Fibroblast of skin of left quadriceps (primary cell): ENCODE measurements around the gene P2RX1.

Source experiments
- DNase-seq, 2 experiments: peaks; one replicate each; pipeline ENCODE4 v3.0.0-alpha.2; 2013; ENCODE audit warnings: low read depth in 2 of 2

P2RX1 gene

DNA sequence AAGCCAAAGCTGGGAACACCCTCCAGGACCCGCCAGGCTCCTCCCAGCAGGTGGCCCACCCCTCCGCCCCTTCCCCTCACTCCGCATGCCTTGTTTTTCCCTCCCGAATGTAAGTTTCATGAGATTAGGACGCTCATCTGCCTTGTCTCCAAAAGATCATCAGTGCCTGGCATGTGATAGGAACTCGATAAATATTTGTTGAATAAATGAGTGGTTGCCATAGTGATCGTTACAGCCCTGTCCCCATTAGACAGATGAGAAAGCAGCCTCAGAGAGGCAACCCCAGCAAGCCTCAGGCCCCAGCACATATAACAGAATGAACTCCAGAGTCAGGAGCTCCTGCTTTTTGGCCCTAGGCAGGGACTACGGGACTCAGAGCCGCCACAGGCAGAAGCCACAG, 28.5 kb downstream of the P2RX1 start:
- no peak for DNase-seq

DNA sequence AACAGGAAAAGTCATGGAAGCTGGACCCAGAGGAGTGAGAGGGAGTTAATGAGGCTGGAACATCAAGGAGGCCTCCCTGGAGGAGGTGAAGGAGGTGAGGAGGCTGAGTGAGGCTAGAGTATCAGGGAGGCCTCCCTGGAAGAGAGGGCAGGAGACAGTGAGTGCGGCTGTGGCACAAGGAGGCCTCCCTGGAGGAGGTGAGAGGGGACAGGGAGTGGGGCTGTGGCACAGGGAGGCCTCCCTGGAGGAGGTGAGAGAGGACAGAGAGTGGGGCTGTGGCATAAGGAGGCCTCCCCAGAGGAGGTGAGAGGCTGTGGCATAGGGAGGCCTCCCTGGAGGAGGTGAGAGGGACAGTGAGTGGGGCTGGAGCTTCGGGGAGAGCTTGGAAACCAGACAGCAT, 28.9 kb downstream of the P2RX1 start:
- DNase-seq: no peak

DNA sequence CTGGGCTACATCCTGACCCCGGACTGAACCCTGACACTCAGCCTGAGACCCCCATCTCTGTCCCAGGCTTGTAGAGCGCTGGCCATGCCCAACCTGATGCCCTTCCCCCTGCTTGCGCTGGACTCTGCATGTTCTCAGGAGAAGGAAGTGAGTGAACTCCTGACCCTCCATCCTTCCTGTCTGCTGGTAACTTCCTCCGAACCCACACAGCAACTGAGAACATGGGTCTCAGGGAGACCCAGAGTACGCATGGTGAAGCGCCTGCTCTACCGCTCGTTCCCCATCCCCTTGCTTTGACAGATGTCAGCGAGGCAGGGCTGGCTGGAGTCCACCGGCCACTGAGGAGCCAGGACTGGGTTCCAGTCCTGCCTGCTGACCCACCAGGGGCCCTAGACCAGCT, 29.5 kb downstream of the P2RX1 start:
- no peak for DNase-seq

DNA sequence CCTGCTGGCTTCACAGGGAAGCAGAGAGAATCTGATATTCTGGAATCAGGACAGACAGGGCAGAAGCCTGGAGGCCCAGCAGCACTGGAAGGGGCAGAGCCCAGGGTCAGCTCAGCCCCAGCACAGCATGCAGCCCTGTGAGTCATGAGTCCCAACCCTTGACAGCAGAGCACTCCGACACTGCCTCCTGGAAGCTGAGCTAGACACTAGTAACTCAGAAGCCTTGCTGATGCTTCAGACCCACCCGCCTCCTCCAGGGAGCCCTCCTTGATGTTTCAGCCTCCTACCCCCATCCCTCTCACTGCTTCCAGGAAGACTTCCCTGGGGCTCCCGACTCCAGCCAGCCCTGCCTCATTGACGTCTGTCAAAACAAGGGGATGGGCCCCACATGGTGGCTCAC, 30.3 kb downstream of the P2RX1 start:
- no peak for DNase-seq

DNA sequence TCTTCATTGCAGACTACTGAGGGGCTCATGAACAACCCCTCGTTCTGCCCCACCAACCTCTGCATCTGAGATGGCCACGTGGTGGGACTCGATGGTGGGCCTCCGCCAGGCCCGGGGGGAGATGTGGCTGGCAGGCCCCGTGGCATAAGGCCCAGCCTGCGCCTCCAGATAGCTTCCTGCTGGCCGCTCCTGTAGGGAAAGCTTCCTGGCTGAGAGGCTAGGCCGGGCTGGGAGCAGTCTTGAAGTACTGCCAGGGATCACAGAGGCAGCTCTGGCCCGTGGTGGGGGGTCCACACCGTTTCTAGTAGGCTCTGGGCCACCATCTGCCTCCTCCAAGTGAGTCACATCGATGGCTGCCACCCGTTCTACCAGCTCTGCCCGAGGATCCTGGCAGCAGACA, 31.0 kb downstream of the P2RX1 start:
- no peak for DNase-seq

DNA sequence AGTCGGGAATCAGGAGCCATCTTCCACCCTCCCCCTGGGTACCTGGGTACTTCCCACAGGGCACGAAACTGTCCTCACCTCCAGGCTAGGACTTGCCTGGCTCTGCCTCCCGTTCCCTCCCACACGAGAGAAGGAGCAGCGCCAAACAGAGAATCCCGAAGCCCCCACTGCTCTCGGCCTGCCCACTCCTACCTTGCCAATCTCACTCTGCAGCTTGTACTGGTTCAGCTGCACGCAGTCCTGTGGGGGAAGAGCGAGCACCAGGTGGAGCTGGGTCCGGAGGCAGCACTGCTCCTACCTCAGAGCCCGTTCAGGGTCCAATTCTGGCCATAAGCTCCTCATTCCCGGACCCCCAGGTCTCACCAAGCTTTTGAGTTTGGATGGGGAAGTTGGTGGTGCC, 32.1 kb downstream of the P2RX1 start:
- DNase-seq: no peak

DNA sequence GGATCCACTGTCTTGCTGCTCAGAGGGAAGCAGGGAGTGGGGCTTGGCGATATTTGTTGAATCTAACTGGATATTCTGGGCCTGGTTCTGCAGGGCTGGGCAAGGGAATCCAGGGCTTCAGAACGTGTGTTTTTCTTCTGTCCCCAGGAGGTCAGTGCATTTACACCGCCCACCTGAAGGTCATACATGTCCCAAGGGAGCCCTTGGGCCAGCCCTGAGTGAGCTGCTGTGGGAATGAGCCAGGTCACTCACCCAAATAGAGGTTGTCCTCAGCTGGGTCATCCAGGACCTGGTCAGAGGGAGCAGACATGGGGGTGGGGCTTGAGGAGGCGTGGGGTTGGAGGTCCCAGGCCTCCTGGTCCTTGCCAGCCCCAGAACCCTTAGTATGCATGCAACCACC, 34.0 kb downstream of the P2RX1 start:
- DNase-seq: no peak

DNA sequence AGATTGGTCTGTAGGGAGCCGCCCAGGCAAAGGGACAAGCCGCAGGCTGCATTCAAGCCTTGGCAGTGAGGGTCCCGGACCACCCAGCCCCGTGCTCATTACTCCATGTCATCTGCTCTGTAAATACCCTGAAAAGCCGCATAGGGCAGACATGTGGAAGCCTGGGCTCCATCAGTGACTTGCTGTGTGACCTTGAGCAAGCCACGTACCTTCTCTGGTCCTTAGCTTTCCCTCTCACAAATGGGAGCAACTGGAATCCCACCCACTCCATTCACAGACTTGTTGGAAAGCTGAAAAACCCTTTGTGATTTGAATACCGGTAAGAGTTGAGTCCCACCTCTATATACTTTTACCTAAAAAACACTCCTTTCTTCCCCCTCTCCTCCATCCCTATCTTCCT, 35.3 kb downstream of the P2RX1 start:
- no peak for DNase-seq

DNA sequence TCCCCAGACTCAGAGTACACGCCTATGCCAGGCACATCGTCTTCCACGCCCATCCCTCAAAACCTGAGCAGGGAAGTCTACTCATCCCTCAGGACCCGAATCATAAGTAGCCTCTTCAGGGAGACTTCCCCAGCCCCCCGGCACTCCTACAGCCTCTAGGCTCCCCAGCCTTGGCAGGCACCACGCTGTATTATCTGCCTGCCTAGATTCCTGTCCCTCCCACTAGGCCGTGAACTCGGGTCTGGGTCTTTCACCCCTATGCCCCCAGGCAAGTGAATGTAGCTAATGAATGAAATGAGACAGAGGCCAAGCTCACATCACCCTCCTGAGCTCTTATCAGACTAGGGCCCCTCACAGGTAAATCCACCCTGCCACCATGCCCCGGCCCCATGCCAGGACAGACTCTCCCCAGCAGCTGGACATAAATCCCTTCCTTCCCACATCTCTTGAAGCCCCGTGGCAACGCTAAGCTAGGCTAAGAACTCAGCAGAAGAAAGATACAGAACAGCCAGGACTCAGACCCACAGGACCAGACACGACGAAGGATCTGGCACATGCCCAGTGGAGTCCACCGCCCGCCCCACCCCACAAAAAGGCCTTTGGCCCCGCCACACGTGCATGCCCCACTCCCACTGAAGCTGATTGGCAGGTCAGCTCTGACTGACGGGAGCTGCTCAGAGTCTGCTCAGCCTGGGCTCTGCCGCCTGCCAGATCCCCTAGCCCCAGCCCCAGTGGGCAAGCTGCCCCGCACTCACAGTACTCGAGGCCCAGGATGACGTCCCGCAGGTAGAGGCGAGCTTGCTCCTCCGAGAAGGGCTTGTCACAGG, 36.5 kb downstream of the P2RX1 start:
- no peak for DNase-seq

DNA sequence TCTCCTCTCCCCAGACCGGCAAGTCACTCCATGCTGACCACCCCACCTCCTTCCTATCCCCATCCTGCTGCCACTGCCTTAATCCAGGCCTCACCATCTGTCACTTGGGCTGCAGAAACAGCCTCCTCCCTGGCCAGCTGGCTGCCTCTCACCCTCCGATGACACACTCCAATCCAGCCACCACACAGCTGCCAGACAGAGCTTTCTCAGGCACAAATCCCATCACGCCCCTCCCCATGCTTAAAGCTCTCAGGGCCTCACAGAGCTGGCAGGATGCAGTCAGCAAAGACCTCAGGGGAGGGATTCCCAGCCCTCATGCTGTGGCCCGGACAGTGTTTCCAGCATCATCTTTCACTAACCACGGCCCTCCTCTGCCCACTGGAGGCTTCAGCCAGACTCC, 37.1 kb downstream of the P2RX1 start:
- no peak for DNase-seq

DNA sequence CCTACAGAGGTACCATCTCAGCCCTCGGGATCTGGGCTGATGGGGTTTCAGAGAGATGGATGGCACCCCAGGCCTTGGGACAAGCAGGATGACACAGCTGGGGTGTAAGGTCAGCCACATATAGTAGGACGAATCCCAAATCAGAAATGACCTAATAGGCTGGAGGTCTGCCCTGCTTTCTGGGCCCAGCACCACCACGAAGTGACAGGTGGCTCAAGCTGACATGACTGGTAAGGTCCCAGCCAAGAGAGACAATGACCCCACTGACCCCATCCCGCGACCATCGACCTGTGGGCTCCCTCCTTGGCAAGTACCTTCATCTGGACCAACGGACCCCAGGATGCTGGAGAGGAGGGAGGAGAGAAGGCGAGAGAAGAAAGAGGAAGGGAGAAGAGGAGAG, 39.0 kb downstream of the P2RX1 start:
- no peak for DNase-seq

DNA sequence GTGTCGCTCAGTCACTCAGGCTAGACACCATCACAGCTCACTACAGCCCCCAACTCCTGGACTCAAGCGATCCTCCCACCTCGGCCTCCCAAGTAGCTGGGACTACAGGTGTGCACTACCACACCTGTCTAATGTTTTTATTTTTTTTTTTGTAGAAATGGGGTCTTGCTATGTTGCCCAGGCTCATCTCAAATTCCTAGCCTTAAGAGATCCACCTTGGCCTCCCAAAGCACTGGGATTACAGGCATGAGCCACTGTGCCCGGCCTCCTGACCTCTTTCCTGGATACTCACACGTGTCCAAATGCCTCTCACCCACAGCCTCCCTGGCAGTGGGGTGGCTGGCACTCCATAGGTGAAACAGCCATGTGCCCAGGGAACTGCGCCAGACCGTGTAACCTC, 40.9 kb downstream of the P2RX1 start:
- no peak for DNase-seq

DNA sequence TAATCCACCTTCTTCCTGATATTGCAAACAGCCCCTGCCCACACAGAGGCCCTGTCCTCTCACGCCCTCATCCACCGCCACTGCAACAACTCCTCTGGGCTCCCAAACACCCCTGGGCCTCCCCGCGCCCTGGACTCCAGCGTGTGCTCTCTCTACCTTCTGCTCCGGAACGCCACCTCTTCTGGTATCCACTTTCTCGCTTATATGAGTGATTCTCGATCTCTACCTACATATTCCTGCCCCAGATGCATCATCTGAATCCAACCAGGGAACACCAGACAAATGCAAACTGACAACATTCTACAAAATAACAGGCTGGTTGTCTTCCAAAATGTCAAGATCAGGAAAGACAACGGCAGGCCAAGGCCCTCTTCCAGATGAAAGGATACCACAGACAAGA, 42.4 kb downstream of the P2RX1 start:
- no peak for DNase-seq

DNA sequence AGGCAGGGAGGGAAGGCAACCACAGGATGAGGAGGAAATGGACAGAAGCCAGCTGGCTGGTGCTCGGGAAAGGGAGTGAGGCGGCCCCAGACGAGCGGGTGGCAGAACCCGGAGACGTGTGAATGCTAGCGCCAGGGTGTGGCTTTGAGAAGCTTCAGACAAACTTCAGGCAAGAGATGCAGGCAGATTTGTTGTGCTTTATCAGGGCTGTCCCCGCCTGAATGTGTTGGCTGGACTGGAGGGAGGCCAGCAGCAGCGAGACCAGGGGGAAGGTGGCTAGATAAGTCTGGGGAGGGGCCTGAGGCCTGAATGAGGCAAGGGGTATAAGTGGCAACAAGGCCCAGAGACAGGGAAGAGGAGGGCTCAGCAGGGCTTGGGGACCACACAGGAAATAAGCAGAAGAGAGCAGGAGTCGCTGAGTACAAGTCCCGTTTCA, 45.4 kb downstream of the P2RX1 start:
- no peak for DNase-seq

DNA sequence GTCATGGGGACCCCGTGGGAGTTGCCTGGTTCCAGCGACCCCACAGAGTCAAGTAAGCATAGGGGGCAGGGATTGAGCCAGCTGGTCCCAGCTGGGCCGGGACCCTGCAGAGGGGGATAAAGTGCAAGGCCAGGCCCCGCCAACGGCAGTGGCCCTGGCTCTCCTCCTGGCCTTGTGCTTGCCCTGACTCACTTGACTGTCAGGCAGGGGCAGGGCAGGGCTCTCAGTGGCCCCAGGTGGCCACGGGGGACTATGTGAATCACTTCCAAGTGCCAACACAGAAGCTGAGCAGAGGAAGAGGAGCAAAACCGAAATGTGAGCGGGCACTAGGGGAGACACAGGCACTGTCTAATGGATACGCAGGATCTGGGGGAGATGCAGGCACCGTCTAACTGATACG, 48.7 kb downstream of the P2RX1 start:
- DNase-seq: no peak

DNA sequence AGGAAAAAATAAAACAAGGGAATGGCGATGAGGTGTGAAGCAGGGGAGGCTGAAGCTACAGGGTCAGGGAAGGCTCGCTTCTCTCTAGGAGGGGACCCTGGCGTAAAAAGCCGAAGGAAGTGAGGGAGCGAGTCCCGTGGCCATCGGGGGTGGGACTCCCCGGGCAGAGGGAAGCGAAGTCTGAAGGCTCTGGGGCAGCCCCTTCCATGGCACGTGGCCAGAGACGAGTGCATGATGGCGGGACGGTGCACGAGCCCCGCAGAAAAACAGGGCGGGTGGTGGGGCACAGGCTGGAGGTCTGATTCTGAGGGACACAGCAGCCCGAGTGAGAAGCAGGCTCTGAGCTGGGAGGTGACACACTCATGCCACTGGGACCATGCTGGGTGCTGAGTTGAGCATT, 49.2 kb downstream of the P2RX1 start:
- no peak for DNase-seq

DNA sequence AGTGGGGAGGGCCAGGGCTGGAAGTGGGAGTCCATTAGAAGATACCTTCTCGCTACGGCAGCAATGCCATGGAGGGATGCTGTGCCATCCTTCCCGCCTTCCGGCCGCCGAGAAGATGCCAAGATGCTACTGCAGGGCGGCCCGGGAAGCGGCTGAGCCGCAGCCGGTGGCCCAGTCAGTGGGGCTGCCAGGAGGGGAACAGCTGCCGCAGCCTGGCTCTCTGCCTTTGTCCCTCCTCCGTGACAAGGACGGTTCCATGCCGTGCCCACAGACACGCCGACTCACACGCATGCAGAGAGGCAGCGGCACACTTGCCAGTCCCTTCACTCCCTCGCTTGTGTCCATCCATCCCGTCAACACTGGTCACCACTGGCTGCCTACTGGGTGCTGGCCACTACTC, 50.0 kb downstream of the P2RX1 start:
- no peak for DNase-seq

DNA sequence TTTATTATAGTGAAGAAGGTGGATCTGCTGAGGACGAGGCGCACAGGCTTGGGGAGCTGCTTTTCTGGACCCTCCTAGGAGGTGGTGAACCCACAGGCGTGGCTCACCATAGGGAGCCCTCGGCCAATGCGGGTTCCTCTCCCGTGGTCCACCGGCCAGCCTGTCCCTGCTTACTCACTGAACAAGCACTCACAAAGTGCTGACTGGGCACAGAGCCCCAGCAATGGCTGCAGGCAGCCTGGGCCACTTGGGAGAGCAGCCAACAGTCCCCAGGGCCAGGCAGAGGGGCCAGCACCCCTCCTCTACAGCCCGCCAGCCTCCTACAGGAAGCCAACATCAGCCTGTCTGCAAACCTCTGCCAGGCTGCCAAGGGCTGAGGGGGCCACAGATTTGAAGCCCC, 51.1 kb downstream of the P2RX1 start:
- DNase-seq: no peak

DNA sequence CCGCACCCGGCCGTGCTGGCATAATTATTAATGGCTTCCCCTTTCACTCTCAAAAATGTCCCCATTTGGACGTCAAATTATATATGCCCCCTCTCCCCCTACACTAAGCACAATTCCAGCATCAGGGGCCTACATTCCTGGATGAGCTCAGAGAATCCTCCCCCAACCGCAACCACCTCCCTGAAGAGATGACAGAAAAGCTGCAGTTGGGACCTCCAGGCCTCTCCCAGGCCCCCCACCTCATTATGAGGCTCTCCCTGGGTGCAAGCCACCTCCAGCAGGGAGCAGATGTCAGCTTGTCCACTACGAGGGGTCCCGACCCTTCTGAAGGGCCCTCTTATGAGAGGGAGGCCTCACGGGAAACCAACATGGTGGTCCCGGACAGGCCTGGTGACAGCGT, 51.7 kb downstream of the P2RX1 start:
- DNase-seq: no peak

DNA sequence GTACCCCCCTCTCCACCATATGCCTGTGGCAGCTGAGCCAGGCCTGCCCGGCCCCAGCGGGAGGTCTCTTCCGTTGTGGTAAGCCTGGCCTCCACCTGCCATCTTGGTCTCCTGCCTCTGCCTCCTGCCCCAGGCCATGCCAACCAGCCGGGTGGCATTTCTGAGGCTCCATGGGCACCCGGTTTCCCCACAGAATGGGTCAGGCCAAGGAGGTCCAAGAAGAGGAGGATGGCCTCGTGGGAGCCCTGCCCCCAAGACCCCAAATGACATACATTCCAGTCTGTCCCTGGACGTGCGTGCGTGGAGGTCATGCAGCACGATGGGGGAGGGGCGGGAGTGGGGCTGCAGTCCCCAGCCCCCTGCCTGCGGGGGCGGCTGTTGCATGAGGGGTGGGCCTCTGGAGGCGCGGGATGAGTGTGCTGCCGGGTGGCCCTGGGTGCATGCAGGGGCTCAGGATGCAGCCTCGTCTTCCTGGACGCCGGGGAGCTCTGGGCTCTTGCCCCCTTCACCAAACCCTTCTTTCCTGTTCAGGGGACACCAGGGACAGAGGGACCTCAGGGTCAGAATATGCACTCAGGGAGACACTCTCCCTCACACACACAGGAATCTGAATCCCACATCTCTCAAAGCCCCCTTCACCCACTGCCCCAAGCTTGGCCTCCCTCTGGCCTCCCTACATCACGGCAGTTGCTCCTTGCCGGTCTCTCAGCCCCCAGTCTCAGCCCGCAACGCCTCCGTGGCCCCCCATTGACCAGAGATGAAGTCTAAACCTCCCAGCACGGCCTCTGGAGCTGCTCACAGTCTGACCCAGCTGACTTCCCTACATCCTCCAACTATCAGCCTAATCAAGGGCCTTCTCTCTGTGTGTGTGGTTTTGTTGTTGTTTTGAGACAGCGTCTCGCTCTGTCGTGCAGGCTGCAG, 54.2 kb downstream of the P2RX1 start:
- DNase-seq: no peak

DNA sequence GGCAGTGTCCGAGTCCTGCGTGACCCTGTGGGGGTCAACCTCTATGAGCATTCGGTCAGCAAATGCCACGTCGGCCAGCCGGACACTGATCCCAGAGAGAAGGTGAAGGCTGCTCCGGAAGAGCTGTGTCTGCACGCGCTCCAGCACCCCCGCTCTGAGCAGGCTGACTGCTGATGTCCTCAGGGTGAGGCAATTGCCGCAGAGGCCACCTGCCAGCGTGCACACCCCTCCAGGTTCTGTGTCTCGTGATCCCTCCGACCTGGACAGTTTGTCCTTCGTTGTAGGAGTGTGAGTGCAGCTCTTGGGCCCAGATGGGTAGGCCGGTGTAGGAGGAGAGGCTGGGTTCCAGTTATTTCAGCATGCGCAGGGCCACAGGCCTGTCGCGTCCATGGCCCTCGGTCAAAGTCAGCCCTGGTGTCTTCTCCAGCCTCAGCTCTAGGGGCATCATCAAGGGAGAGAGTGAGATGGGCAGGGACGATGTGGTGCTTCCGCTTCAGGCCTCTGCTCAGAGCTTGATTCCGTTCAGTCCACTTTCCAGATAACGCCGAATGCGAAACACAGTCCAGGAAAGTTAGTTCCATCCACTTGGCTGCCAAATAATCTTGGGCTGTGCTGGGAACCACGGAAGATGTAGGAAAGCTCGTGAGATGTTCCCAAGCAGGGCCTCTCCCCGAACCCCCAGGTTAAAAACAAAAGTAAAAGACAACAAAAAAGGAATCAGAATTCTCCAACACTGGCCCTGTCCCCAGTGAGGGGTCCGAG, 55.1 kb downstream of the P2RX1 start:
- no peak for DNase-seq

DNA sequence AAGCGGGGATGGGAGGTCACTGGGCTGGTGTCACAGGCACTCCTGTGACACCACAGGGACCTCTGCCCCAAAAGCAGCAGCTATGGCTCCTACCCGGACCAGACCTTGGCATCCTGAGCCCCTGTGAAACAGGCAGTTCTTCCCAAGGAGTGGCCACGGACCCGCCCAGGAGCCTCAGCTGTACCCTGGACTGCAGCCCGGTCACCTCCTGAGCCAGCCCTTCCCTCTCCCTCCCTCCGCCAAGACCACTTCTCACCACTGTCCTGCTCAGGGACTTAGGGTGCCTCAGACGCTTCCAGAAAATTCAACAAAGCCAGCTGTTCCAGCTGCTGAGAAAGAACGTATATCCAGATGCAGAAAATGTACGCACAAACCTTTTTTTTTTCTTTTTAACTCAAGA, 56.3 kb downstream of the P2RX1 start:
- no peak for DNase-seq
